Skeletal muscle tissue (tissue), 4 donors: ENCODE measurements around the gene SYP. TPM values are rescaled to one million over a fixed set of nuclear protein-coding genes. Genes with fewer than 3 reads are reported as not detected.

ENCODE experiments used
- H3K27ac ChIP-seq: one replicate; pipeline ENCODE4 v1.7.0; 2013; ENCODE audit warnings: mild to moderate bottlenecking, low read depth, low read length, inconsistent platforms
- H3K27me3 ChIP-seq, 3 donors: one replicate each; pipeline ENCODE4 v1.7.0; 2013; ENCODE audit warnings: low read length in 3 of 3; ENCODE audit not compliant: control insufficient read depth in 3 of 3, insufficient read depth in 3 of 3
- H3K36me3 ChIP-seq, 3 donors: one replicate each; pipeline ENCODE4 v1.7.0; 2013; ENCODE audit warnings: low read length in 3 of 3; ENCODE audit not compliant: control insufficient read depth in 3 of 3, insufficient read depth in 3 of 3
- H3K4me1 ChIP-seq, 3 donors: one replicate each; pipeline ENCODE4 v1.7.0; 2013; ENCODE audit warnings: low read length in 3 of 3, mild to moderate bottlenecking in 3 of 3; ENCODE audit not compliant: control insufficient read depth in 3 of 3, insufficient read depth in 3 of 3
- H3K4me3 ChIP-seq, 3 donors: one replicate each; pipeline ENCODE4 v1.7.0; 2013; ENCODE audit warnings: low read length in 3 of 3
- H3K9ac ChIP-seq, 3 donors: one replicate each; pipeline ENCODE4 v1.7.0; 2013; ENCODE audit warnings: low read length in 3 of 3, mild to moderate bottlenecking in 3 of 3, moderate library complexity in 2 of 3, low read depth in 1 of 3
- H3K9me3 ChIP-seq, 3 donors: one replicate each; pipeline ENCODE4 v1.7.0; 2013; ENCODE audit warnings: low read length in 3 of 3; ENCODE audit not compliant: control insufficient read depth in 3 of 3
- total RNA-seq: library from RNA; depleted of rRNA; stranded (reverse); fragments of >200 nt; gene quantifications from one replicate; pipeline ENCODE4 v1.2.3, GENCODE V29; 2014
- donor health status: Osteomylitis.

SYP gene
- 1.0 TPM for total RNA-seq

DNA sequence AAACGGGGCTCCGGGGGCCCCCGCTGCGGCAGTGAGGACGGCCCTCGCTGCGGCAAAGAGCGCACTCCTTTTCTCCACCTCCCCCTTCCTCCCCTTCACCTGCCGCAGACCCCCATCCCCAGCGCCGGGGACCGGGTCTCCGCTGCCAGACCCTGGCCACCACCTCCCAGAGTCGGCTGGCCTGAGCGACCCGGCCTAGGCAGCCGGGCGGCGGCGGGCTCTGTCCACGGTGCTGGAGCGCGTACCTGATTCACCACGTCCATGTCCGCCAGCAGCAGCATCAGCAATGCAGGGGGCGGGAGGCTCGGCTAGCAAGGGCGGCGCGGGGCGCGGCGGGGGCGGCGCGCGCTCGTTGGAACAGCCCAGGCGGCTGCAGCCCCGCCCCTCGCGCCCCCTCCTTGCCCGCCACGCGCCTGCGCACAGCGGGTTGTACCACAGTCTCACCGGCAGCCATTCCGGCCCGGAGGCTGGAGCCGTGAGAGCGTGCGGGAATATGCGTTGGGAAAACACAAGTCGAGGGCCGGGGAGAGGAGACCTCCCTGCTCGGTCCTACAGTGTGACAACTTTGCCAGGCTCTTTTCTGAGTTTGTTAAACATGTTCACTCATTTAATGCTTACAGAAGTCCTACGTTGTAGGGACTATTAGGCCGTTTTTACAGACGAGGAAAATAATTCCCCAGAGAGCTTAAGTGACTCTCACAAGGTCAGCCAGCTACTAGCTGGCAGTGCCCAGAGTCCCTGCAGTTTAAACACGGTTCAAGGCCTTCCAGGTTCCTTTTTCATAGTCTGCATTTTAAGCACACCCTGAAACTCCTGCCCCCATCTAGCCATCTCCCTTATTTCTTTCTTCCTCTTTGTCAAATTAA lies at the start of gene SYP:
Gene SYP, minus strand, starts transcription at position 288 of the 866 bp plus-strand sequence. Its CDS starts 7 bp downstream, at position 281.
- Histone ChIP-seq H3K36me3 (no peaks in the 10 kb centered on the region), H3K27me3 (peaks cover 0 to 11% (median 0%) of the 10 kb centered on the region in 3 donors), H3K9ac (peak within 1 kb of the TSS in 2 of 3 donors; percentile 59 to 73), H3K9me3 (no peaks in the 10 kb centered on the region), H3K4me3 (peak within 1 kb of the TSS; percentile 54 to 66 (median 58)), H3K27ac (peak within 1 kb of the TSS; percentile 44), H3K4me1 (no peaks in the 10 kb centered on the region)

DNA sequence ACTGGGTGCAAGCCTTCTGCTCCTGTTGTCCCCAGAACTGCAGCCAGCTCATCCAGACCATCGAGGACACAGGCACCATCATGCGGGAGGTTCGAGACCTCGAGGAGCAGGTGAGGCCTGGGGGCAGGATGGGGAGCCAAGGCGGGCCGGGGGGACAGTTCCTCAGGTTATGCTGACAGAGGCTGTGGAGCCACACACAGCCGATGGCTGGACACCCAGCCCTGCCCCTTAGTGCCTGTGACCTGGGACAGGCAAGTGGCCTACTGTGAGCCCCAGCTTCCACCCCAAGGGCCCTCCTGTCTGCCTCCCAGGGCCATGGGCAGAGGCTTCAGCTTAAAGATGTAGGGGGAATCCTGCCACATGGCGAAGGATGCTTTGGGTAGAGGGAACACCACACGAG lies 49.6 kb upstream of the SYP start:
- Histone ChIP-seq H3K4me3 (no peak overlapping the region), H3K36me3 (peaks cover 7 to 24% (median 18%) of the 10 kb centered on the region in 3 donors), H3K9ac (no peak overlapping the region), H3K27me3 (peaks cover 0 to 4% (median 0%) of the 10 kb centered on the region in 3 donors), H3K9me3 (no peaks in the 10 kb centered on the region), H3K27ac (no peak overlapping the region), H3K4me1 (no peaks in the 10 kb centered on the region)

GRCh38 chrX:49249071-49249470 lies 49.1 kb upstream of the SYP start:
- Histone ChIP-seq H3K27ac (no peak overlapping the region), H3K36me3 (peaks cover 10 to 27% (median 18%) of the 10 kb centered on the region in 3 donors), H3K9ac (no peak overlapping the region), H3K4me3 (no peak overlapping the region), H3K9me3 (no peaks in the 10 kb centered on the region), H3K4me1 (no peaks in the 10 kb centered on the region), H3K27me3 (peaks cover 0 to 4% (median 0%) of the 10 kb centered on the region in 3 donors)

DNA sequence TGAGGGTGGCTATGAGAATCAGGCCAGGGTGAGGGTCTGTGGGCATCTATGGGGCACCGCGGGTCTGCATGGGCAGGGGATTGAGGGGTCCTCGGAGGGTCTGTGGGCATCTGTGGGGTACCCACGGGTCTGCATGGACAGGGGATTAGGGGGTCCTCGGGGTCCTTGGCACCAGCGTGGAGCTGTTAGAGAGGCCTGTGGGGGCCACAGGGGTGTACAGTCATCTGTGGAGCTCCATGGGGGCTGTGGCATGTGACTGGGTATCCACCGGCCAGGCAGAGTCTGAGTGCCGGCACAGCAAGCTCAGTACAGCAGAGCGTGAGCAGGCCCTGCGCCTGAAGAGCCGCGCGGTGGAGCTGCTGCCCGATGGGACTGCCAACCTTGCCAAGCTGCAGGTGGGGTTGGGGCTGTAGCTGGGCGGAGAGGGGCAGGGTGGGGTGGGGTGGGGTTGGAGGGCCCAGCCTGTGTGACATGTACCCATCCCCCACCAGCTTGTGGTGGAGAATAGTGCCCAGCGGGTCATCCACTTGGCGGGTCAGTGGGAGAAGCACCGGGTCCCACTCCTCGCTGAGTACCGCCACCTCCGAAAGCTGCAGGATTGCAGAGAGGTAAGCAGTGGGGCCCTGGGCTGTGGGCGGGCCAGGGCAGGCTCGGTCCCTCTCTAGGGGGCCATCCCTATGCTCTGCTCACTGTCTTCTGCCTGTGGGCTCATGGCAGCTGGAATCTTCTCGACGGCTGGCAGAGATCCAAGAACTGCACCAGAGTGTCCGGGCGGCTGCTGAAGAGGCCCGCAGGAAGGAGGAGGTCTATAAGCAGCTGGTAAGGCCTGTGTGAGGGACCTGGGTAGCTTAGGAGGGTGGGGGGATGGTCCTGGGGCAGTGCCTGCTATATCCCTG lies 48.2 kb upstream of the SYP start:
- H3K9ac ChIP-seq, result no peak overlapping the region
- peaks cover 15 to 34% (median 21%) of the 10 kb centered on the region in 3 donors for H3K36me3 ChIP-seq
- H3K4me1 ChIP-seq, result no peaks in the 10 kb centered on the region
- peaks cover 0 to 4% (median 0%) of the 10 kb centered on the region in 3 donors for H3K27me3 ChIP-seq
- H3K4me3 ChIP-seq, result no peak overlapping the region
- no peaks in the 10 kb centered on the region for H3K9me3 ChIP-seq
- no peak overlapping the region for H3K27ac ChIP-seq

GRCh38 chrX:49247346-49247745 lies 47.4 kb upstream of the SYP start:
- Histone ChIP-seq H3K9ac (no peak overlapping the region), H3K27me3 (no peaks in the 10 kb centered on the region), H3K36me3 (peaks cover 17 to 41% (median 24%) of the 10 kb centered on the region in 3 donors), H3K9me3 (no peaks in the 10 kb centered on the region), H3K4me3 (no peak overlapping the region), H3K4me1 (no peaks in the 10 kb centered on the region), H3K27ac (no peak overlapping the region)

DNA sequence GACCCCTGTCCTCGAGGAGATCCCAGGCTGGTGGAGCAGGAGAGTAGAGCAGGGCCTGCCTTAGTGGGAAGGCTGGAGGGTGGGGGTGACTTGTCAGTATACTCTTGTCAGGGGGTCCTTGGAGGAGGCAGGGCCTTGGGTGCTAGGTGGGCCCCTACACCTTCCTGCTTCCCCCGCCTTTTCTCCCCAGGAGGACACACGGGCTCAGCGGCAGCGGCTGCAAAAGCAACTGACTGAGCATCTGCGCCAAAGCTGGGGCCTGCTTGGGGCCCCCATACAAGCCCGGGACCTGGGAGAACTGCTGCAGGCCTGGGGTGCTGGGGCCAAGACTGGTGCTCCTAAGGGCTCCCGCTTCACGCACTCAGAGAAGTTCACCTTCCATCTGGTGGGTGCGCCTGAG lies 46.5 kb upstream of the SYP start:
- Histone ChIP-seq H3K36me3 (peaks cover 18 to 41% (median 24%) of the 10 kb centered on the region in 3 donors), H3K9me3 (no peaks in the 10 kb centered on the region), H3K4me1 (no peaks in the 10 kb centered on the region), H3K4me3 (no peak overlapping the region), H3K9ac (no peak overlapping the region), H3K27ac (no peak overlapping the region), H3K27me3 (no peaks in the 10 kb centered on the region)

DNA sequence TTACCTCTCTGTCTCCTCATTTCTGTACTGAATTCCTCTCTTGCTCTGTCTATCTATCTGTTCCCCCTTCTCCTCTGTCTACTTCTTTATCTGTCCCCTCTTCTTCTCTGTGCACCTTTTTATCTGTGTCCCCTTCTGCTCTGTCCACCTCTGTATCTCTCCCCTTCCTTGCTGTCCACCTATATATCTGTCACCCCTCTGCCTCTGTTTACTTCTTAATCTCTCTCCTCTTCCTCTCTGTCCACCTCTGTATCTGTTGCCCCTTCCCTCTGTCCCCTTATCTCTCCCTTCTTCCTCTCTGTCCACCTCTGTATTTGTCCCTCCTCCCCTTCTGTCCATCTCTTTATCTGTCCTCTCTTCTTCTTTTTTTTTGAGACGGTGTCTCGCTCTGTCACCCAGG lies 44.2 kb upstream of the SYP start:
- no peak overlapping the region for H3K9ac ChIP-seq
- H3K4me1 ChIP-seq, result no peaks in the 10 kb centered on the region
- H3K27me3 ChIP-seq, result no peaks in the 10 kb centered on the region
- peaks cover 18 to 42% (median 18%) of the 10 kb centered on the region in 3 donors for H3K36me3 ChIP-seq
- H3K4me3 ChIP-seq, result no peak overlapping the region
- H3K9me3 ChIP-seq, result no peaks in the 10 kb centered on the region
- no peak overlapping the region for H3K27ac ChIP-seq

DNA sequence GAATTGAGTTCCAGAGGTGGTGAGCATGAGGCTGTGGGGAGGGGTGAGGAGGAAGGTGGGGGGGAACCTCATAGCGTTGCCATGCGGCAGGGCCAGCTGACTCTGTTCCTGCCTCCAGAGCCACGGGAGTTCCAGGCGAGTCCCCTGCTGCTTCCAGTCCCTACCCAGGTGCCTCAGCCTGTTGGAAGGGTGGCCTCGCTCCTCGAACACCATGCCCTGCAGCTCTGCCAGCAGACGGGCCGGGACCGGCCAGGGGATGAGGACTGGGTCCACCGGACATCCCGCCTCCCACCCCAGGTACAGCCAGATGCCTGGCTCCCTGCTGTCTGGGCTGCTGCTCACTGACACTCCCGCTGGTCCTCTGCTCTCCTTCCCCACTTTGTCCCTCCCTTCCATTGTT lies 43.2 kb upstream of the SYP start:
- Histone ChIP-seq H3K9me3 (no peaks in the 10 kb centered on the region), H3K4me3 (no peak overlapping the region), H3K9ac (no peak overlapping the region), H3K36me3 (peaks cover 13 to 39% (median 18%) of the 10 kb centered on the region in 3 donors), H3K27me3 (no peaks in the 10 kb centered on the region), H3K27ac (no peak overlapping the region), H3K4me1 (no peaks in the 10 kb centered on the region)

- no peaks in the 10 kb centered on the region for H3K4me1 ChIP-seq
- H3K9me3 ChIP-seq, result no peaks in the 10 kb centered on the region
- H3K27me3 ChIP-seq, result no peaks in the 10 kb centered on the region
- no peak overlapping the region for H3K27ac ChIP-seq
- no peak overlapping the region for H3K9ac ChIP-seq
- peaks cover 13 to 36% (median 18%) of the 10 kb centered on the region in 3 donors for H3K36me3 ChIP-seq
- no peak overlapping the region for H3K4me3 ChIP-seq
Observed at GRCh38 chrX:49242545-49243066, 42.6 kb upstream of the SYP start.
